ENCODE results near the gene GATC.

Gene GATC

DNA sequence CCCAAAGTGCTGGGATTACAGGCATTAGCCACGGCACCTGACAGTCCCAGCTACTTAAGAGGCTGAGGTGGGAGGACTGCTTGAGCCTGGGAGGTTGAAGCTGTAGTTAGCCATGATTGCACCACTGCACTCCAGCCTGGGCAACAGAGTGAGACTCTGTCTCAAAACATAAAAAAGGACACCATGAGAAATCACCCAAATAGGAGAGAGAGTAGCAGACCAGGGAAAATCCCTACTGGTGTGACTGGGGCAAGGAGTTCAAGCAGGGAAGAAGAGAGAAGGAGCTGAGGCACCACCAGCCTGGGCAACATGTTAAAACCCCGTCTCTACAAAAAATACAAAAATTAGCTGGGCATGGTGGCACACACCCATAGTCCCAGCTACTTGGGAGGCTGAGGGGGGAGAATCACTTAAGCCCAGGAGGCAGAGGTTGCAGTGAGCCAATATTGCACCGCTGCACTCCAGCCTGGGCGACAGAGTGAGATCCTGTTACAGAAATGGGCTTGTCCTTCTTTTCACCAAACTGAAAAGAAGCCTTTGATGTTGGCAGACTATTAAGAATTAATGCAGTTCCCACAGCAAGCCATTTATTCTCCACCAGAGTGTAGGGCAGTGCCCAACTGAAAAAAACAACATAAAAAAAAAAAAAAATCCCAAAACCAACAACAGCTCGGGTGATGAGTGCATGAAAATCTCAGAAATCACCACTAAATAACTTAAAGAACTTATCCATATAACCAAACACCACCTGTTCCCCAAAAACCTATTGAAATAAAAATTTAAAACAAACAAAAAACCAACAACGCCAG is 27.8 kb downstream of the GATC start:
- TF ChIP-seq CTCF (conservative IDR thresholded peaks at IDR 0.05): no peak
- peak overlapping the region; percentile 88 for H3K27ac ChIP-seq

DNA sequence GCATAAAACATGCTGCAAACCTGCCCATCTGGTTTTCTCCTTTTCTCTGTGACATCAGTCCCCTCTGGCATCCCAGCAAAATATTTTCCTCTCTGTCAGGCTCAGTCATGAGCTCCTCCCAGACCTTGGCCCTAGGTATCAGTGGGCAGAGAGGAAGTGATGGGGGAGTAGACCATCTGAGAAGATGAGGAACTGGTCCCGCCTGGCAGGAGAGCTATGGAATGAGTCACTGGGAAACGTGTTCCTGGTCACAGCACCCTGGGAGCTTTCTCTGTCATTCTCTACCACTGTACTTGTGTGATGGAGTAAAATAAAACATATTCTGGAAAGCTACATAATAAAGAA is 28.3 kb downstream of the GATC start:
- H3K27ac ChIP-seq: peak overlapping the region; percentile 88
- no peak for TF ChIP-seq CTCF (conservative IDR thresholded peaks at IDR 0.05)

- H3K27ac ChIP-seq: peak overlapping the region; percentile 88
- TF ChIP-seq CTCF (conservative IDR thresholded peaks at IDR 0.05): no peak
These were observed 29.4 kb downstream of the GATC start for GRCh38 chr12:120475643-120476042.

- TF ChIP-seq CTCF (conservative IDR thresholded peaks at IDR 0.05): no peak
- H3K27ac ChIP-seq: no peak overlapping the region
These were observed 33.2 kb downstream of the GATC start for GRCh38 chr12:120479458-120479857.

DNA sequence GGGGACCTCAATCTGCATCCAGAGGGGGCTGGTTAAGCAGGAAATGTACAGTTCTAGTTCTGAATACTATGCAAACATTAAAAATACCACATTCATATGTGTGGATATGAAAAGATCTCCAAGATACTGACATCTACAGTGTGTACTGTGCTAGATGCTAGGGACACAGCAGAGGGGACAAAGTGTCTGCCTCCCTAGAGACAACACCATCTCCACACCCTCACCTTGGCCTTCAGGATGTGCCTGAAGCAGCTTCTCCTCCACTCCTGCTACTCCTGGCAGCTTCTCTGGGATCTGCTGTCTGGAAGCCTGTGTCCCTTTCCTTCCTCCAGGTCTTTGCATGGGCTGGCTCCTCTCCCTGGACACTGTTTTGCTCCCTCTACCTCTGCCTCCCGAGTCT is 34.0 kb downstream of the GATC start:
- H3K27ac ChIP-seq: peak overlapping the region; percentile 19; the same call in 1 of the 2 replicates
- TF ChIP-seq CTCF (conservative IDR thresholded peaks at IDR 0.05): no peak

DNA sequence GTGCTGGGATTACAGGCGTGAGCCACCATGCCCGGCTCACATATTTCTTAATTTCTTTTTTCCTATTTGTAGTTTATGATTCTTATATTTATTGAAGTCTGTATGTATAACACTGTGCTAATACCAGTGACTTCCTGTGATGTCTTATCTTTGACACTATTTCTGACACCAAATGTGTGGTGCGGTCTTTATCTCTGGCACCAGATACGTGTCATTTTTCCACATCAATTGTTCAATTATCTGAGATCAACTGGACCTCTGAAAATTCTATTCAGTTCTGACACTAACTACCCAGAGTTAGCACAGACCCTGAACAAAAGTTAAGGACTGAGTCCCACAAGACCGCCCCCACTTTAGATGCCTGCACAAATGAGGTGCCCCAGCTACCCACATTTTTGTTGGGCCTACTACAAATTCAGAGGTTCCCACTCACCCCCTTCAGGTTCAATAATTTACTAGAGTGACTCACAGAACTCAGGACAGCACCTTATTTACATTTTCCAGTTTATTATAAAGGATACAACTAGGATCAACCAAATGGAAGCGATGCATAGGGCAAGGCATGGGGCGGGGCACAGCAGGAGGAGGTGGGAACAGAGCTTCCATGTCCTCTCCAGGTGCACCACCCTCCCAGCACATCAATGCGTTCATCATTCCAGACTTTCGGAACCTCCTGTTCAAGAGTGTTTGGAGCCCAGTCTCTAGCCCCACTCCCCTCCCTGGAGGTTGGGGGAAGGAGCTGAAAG is 35.0 kb downstream of the GATC start:
- no peak for TF ChIP-seq CTCF (conservative IDR thresholded peaks at IDR 0.05)
- H3K27ac ChIP-seq: no peak overlapping the region

GRCh38 chr12:120483621-120484020 is 37.4 kb downstream of the GATC start:
- no peak for TF ChIP-seq CTCF (conservative IDR thresholded peaks at IDR 0.05)
- H3K27ac ChIP-seq: no peak overlapping the region
